Measurements from ENCODE around the gene PSMD6. TPM values are rescaled to one million over a fixed set of nuclear protein-coding genes. Genes with fewer than 3 reads are reported as not detected.

Gene PSMD6
- total RNA-seq, 1 donor from 2014 or later, result 77.8 TPM

DNA sequence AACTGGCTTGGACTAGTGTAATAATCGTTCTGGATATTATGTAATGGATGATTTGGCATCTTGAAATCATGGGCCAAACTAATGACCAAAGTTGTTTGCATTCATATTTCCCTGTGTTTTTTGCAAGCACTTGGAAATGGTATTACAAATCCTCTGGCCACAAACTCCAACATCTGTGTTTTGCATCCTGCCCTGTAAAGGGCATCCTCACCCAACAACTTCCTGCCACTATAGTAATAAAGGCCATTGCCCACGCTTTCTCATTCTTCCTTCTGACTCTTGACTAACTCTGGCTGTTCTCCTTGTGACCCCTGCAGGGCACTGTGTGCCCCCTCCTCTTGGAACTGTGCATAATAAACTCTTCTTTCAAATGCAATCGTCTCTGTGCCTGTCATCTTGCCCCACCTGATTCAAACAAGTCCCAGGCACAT lies 25.4 kb upstream of the PSMD6 start:
- intact Hi-C loops (cut with DNase I), result no loop called here
- ATAC-seq (ENCODE audit: poor library complexity) (no peak), DNase-seq (no peak)

DNA sequence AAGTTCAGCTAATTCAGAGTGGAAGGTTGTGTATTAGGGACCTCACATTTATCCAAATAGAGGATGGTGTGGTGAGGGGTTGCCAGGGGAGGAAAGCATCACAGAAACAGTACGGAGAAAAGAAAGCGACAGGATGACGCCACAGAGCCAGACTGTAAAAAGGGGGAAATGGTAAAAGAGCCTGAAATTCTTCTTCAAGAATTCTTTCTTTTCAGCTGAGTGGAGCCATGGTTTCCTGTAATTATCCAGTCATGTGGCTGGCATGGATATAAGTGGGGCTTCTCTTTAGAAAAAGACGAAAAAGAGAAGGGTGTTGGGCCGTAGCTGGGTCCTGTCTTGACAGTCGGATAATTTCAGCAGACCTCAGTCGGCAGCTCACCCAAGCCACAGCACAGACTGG lies 24.5 kb upstream of the PSMD6 start:
- intact Hi-C loops (cut with DNase I), result no loop called here
- no peak for ATAC-seq (ENCODE audit: poor library complexity)

GRCh38 chr3:64046996-64047594 lies 23.8 kb upstream of the PSMD6 start:
- no peak for DNase-seq
- intact Hi-C loops (cut with DNase I), result no loop called here
- ATAC-seq (ENCODE audit: poor library complexity), result no peak

More for the DNA sequence above, 24.5 kb upstream of the PSMD6 start:
- no peak for DNase-seq

GRCh38 chr3:64046592-64046991 lies 23.3 kb upstream of the PSMD6 start:
- ATAC-seq (ENCODE audit: poor library complexity) (no peak), DNase-seq (no peak)

DNA sequence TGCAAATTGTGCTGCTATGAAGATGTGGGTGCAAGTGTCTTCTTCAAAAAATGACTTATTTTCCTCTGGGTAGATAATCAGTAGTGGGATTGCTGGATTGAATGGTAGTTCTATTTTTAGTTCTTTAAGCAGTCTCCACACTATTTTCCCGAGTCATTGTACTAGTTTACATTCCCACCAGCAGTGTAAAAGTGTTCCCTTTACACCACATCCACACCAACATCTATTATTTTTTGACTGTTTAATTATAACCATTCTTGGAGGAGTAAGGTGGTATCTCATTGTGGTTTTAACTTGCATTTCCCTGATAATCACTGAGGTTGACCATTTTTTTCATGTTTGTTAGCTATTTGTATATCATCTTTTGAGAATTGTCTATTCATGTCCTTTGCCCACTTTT lies 19.7 kb upstream of the PSMD6 start:
- ATAC-seq (ENCODE audit: poor library complexity) (no peak), DNase-seq (no peak)
- intact Hi-C loops (cut with DNase I), result no loop called here

More at GRCh38 chr3:64046592-64046991, 23.3 kb upstream of the PSMD6 start:
- intact Hi-C loops (cut with DNase I), result no loop called here

DNA sequence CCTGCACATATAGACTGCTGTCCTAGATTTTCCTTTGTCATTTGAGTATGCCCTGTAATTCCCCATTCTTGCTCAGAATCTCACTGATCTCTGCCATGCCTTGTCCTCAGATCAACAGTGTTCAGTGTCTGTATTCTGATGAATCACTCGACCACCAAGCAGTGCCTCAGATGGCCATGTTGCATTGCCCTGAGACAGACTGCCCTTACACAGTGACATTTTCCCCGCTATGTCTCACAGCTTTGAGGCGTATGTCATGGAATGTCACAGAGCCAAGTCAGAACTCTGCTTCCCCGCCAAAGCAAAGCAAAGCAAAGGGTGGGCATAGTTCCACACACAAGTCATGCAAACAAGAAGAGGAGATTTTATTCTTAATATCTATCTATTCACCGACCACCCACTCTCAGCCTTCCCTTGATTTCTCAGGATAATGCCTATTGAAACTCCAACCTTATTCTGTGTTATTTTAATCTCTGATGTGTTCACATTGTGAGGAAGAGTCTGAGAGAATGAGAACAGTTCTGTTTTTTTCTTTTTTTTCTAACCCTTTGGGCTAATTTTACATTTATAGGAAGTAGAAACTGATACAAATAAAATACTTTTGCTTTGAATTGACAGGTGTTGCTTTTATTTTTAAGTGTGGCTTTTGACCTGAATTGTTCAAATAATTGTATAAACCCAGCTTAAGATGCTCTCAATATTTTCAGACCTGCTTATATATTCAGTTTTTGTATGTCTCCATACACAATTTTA lies 16.9 kb upstream of the PSMD6 start:
- no peak for ATAC-seq (ENCODE audit: poor library complexity)
- no peak for DNase-seq
- intact Hi-C loops (cut with DNase I), result loop anchor here (10.0 kb wide), 1 partner anchor 185 kb away; the partner anchor contains the start of gene PRICKLE2

- intact Hi-C loops (cut with DNase I), result loop anchor here (10.0 kb wide), 1 partner anchor 185 kb away; the partner anchor contains the start of gene PRICKLE2
Measured at GRCh38 chr3:64039332-64039731, 16.0 kb upstream of the PSMD6 start.

DNA sequence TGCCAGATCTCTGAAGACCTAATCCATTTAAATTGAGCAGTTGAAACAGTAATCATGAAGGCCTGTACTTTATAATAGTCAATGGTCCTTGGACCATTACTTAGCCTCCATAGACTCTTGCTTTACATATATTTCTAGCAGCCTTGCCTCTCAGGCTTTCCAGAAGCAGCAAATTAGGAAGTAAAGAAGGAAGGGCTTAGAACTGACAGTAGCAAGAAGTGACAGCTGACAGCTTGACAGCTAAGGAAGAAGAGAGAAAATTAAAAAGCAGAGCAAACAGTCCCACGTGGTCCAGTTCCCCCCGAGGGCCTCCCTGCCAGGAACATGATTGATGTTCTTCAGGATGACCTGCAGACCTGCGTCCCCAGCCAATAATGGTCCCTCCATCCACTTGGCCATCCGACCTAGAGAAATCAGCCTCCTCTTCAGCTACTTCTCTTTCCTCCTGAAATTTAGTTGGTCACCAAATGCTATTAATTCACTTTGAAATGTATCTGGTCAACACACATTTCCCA lies 15.0 kb upstream of the PSMD6 start:
- DNase-seq (no peak), ATAC-seq (ENCODE audit: poor library complexity) (no peak)
- intact Hi-C loops (cut with DNase I), result loop anchor here (10.0 kb wide), 1 partner anchor 186 kb away; the partner anchor contains the start of gene PRICKLE2

More at GRCh38 chr3:64039332-64039731, 16.0 kb upstream of the PSMD6 start:
- no peak for DNase-seq
- ATAC-seq (ENCODE audit: poor library complexity), result no peak

DNA sequence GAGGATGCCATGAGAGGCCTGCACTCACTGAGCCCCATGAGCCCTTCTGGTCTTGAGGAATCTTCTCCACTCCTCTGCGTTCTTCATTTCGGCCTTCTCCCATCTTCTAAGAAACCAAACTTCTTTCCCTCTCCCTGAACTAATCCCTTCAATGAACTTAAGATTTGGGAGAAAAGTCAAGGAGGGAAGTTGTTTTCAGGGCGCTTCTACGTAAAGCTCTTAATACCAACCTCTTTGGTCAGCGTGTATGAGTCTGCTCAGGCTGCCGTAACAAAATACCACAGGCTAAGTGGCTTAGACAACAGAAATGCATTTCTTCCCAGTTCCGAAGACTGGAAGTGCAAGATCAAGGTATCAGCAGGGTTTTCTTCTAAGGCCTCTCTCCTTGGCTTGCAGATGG lies 13.8 kb upstream of the PSMD6 start:
- no peak for DNase-seq
- no peak for ATAC-seq (ENCODE audit: poor library complexity)
- intact Hi-C loops (cut with DNase I), result loop anchor here (10.0 kb wide), 1 partner anchor 188 kb away; the partner anchor contains the start of gene PRICKLE2

- DNase-seq (no peak), ATAC-seq (ENCODE audit: poor library complexity) (no peak)
- intact Hi-C loops (cut with DNase I), result loop anchor here (10.0 kb wide), 1 partner anchor 192 kb away; the partner anchor contains the start of gene PRICKLE2
Measured at GRCh38 chr3:64033069-64033468, 9.8 kb upstream of the PSMD6 start.

DNA sequence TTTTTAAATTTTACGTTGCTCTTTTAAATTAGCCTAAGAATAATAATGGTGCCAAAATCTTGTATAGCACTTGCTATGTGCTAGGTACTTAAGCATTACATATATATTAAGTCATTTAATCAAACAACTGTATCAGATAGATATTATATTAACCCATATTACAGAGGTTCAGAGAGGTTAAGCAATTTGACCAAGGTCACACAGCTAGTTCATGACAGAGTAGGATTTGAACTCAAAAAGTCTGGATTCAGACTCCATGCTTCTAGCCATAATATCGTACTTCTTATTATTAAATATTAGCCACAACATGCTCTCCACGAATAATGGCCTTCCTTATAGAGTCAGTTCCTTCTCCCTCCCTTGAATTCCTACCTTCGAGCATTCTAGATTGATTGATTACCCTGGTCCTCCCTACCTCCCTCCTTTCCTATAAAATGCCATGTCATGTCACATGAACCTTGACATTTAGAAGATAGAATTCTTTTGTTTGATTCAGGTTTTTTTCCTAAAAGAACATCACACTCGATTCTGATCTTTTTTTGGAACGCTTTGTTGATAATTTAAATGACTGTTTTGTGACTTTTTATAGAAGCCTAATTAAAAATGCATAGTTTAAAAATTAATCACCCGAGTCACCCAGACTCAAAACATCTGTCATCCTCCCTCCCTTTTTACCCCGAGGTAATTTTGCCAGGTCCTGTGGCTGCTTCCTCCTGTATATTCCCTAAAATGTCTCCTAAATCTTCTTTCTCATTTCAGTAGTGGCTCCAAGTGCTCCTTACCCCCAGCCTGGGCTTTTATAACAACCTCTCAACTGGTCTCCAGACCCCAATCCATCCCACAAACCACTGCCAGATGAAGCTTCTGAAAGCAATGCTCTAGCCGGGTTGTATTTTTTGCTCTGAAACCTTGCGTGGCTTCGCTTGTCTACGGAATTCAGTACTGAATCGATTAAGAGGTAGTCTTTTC lies 8.5 kb upstream of the PSMD6 start:
- intact Hi-C loops (cut with DNase I), result loop anchor here (10.0 kb wide), 1 partner anchor 193 kb away; the partner anchor contains the start of gene PRICKLE2
- ATAC-seq (ENCODE audit: poor library complexity), result no peak
- DNase-seq, result no peak

GRCh38 chr3:64030741-64031140 lies 7.4 kb upstream of the PSMD6 start:
- ATAC-seq (ENCODE audit: poor library complexity), result peak; percentile 89
- intact Hi-C loops (cut with DNase I), result loop anchor here (10.0 kb wide), 1 partner anchor 194 kb away; the partner anchor contains the start of gene PRICKLE2
- DNase-seq, result peak; percentile 76

- ATAC-seq (ENCODE audit: poor library complexity) (no peak), DNase-seq (no peak)
- intact Hi-C loops (cut with DNase I), result loop anchor here (2.0 kb wide), 1 partner anchor 372 kb away; no protein-coding TSS in a partner anchor
Measured at GRCh38 chr3:64029287-64029686, 6.0 kb upstream of the PSMD6 start.

DNA sequence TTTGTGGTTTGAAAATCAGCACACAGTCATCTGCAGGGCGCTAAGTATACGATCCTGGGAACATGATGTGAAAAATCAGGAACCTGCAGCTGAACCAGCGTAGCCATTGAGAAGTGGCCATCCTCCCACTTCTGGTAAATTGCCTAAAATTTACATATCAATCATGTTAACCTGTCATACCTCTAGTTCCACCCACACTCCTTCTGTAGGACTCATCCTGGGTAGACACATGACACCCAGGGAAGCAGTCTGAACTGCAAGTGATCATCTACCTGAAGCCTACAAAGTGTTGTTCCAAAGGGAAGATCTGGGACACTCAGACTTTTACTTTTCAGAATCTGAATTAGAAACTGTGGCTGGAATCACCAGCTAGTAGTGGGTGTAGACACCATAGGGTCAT lies 5.5 kb upstream of the PSMD6 start:
- DNase-seq (no peak), ATAC-seq (ENCODE audit: poor library complexity) (no peak)
- intact Hi-C loops (cut with DNase I), result loop anchor here (2.0 kb wide), 1 partner anchor 372 kb away; no protein-coding TSS in a partner anchor

- DNase-seq (no peak), ATAC-seq (ENCODE audit: poor library complexity) (no peak)
- intact Hi-C loops (cut with DNase I), result loop anchor here (2.0 kb wide), 1 partner anchor 373 kb away; no protein-coding TSS in a partner anchor
Measured at GRCh38 chr3:64027658-64028057, 4.4 kb upstream of the PSMD6 start.

GRCh38 chr3:64026346-64026745 lies 3.1 kb upstream of the PSMD6 start:
- ATAC-seq (ENCODE audit: poor library complexity) (no peak), DNase-seq (no peak)
- intact Hi-C loops (cut with DNase I), result no loop called here

- DNase-seq (no peak), ATAC-seq (ENCODE audit: poor library complexity) (no peak)
- intact Hi-C loops (cut with DNase I), result no loop called here
Measured at GRCh38 chr3:64023861-64024223, 548 bp upstream of the PSMD6 start.

DNA sequence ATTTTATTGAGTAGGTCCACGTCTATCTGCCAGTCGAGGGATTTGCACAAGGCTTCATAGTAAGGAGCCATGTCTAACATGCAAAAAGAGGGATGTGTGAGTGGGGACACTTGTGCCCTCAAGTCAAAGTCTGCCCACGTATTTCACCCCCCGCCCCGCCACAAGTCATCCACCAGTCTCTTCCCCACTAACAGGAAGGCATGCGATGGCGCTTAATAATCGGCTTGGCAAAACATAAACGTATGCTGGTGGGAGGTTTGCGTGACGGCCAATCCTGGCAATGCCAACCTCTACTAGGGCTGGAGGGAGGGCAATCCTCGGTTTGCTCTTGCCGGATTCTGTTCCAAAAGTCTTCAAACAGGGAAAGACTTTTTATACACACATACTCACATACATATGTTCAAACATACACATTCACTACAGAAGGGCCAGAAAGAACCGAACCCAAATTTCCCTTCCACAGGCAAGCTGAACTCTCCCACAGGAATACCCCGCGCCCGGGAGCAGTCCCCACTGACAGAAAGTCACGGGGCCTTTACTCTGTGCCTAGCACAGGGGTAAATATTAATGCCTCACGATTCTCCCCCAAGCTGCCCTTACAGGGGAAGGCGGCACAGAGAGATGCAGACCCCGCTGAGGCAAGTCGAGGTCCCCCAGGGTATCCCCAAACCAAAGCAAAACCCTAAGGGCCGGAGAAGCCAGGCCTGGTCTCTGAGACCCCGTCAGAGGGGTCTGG lies 675 bp downstream of the PSMD6 start:
- no peak for DNase-seq
- intact Hi-C loops (cut with DNase I), result no loop called here
- ATAC-seq (ENCODE audit: poor library complexity), result peak; percentile 8

All from Right ventricle myocardium superior (tissue), 1 donor.